ENCODE measurements around the gene MAP2K2.

Gene MAP2K2

DNA sequence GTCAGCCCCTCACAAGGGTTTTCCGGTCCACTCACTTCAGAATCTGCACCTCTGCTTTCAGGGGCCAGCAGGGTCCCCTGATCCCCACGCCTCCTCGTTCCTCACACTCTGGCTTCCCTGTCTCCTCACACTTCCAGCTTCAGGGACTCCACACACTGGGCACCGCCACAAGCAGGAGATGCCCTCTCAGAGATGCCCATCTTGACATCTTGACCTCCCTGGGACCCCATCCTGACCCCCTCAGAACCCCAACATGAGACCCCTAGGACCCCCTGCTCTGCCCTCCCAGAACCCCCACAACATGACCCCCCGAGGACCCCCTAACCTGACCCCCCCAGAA lies 2.7 kb downstream of the MAP2K2 start:
- no peak overlapping the region for H3K4me3 ChIP-seq (ENCODE audit: low read depth, low read length)
- TF ChIP-seq POLR2A (IDR thresholded peaks at IDR 0.05; ENCODE audit: extremely low read depth, insufficient read length), result no peak
- no peak for TF ChIP-seq MYC (IDR thresholded peaks at IDR 0.05; ENCODE audit: low read depth, low read length)
- no peak for DNase-seq (ENCODE audit: low read depth)

DNA sequence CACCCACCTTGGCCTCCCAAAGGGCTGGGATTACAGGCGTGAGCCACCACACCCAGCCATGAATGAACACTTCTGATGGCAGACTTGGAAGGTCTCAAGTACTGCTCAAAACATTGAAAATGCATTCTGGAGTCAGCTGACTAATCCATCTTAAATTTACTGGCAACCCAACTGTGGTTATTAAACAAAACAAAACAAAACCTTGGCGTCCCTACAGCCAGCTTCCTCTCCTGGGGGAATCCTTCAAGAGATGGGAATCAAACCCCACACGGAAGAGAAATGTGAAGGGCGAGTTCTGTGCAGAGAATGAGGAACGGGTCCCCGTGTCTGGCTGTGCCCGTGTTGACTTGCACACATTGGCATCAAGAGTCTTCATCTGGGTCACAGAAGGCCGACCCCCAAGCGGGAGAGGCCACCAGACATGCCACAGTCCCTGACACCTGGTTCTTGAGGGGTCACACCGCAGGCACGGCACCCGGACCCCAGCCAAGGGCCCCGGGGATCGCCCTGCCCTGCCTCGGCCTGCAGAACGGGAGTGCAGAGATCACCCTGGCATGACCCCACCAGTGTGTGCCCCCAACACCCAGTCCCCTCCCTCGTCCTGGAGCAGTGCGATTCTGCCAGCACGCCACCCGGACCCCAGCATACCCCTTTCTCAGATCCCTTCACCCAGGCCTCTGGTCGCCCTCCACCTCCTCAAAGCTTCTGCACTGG lies 3.2 kb downstream of the MAP2K2 start:
- H3K4me3 ChIP-seq (ENCODE audit: low read depth, low read length), result no peak overlapping the region
- DNase-seq (ENCODE audit: low read depth), result no peak
- TF ChIP-seq, protein P1, sequence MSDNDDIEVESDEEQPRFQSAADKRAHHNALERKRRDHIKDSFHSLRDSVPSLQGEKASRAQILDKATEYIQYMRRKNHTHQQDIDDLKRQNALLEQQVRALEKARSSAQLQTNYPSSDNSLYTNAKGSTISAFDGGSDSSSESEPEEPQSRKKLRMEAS (IDR thresholded peaks at IDR 0.05; ENCODE audit: low read depth, low read length), result no peak
- TF ChIP-seq, protein P2, sequence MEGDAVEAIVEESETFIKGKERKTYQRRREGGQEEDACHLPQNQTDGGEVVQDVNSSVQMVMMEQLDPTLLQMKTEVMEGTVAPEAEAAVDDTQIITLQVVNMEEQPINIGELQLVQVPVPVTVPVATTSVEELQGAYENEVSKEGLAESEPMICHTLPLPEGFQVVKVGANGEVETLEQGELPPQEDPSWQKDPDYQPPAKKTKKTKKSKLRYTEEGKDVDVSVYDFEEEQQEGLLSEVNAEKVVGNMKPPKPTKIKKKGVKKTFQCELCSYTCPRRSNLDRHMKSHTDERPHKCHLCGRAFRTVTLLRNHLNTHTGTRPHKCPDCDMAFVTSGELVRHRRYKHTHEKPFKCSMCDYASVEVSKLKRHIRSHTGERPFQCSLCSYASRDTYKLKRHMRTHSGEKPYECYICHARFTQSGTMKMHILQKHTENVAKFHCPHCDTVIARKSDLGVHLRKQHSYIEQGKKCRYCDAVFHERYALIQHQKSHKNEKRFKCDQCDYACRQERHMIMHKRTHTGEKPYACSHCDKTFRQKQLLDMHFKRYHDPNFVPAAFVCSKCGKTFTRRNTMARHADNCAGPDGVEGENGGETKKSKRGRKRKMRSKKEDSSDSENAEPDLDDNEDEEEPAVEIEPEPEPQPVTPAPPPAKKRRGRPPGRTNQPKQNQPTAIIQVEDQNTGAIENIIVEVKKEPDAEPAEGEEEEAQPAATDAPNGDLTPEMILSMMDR (IDR thresholded peaks at IDR 0.05; ENCODE audit: low read depth, low read length), result no peak
- TF ChIP-seq POLR2A (IDR thresholded peaks at IDR 0.05; ENCODE audit: extremely low read depth, insufficient read length), result no peak
- no peak for TF ChIP-seq MYC (IDR thresholded peaks at IDR 0.05; ENCODE audit: low read depth, low read length)

DNA sequence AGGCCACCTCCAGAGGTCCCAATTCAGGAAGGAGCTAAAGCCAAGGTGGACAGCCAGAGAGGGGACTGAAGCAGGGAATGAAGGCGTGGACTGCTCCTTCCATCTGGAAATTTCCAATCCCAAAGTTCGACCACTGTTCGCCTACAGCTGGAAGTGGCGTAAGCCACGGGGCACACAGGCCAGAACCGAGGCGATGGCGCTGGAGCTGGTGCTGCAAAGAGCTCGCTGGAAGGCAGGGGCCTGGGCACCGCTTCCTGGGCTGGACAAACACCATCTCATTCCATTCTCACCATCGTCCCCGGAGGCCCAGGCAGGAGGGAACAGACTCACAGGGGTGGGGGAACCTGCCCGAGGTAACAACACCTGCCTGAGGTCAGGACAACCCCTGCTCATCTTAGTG lies 4.2 kb downstream of the MAP2K2 start:
- H3K4me3 ChIP-seq (ENCODE audit: low read depth, low read length), result no peak overlapping the region
- no peak for DNase-seq (ENCODE audit: low read depth)
- TF ChIP-seq, protein P2 (IDR thresholded peaks at IDR 0.05; ENCODE audit: low read depth, low read length), result no peak
- TF ChIP-seq MYC (IDR thresholded peaks at IDR 0.05; ENCODE audit: low read depth, low read length) (no peak), POLR2A (IDR thresholded peaks at IDR 0.05; ENCODE audit: extremely low read depth, insufficient read length) (no peak)
- TF ChIP-seq, protein P1 (IDR thresholded peaks at IDR 0.05; ENCODE audit: low read depth, low read length), result no peak

DNA sequence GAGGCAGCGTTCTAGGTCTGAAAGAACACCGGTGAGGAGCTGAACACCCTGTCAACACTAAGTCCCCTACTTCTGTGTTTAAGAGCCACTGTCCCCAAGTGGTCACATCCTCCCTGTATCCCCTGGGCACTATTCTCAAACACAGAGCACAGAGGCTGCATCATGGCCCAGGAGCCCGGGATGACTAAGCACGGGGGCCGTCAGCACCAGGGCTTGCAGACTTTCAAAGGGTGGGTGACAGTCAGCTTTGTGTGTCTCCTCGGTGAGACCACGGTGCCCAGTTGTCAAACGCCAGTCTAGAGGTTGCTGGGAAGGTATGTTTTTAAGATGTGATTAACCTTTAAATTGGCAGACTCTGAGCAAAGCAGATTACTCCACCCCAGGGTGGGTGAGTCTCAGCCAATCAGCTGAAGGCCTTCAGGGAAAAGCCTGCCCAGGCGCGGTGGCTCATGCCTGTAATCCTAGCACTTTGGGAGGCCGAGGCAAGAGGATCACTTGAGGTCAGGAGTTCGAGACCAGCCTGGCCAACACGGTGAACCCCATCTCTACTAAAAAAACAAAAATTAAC lies 8.0 kb downstream of the MAP2K2 start:
- H3K4me3 ChIP-seq (ENCODE audit: low read depth, low read length), result no peak overlapping the region
- no peak for TF ChIP-seq POLR2A (IDR thresholded peaks at IDR 0.05; ENCODE audit: extremely low read depth, insufficient read length)
- DNase-seq (ENCODE audit: low read depth), result no peak

DNA sequence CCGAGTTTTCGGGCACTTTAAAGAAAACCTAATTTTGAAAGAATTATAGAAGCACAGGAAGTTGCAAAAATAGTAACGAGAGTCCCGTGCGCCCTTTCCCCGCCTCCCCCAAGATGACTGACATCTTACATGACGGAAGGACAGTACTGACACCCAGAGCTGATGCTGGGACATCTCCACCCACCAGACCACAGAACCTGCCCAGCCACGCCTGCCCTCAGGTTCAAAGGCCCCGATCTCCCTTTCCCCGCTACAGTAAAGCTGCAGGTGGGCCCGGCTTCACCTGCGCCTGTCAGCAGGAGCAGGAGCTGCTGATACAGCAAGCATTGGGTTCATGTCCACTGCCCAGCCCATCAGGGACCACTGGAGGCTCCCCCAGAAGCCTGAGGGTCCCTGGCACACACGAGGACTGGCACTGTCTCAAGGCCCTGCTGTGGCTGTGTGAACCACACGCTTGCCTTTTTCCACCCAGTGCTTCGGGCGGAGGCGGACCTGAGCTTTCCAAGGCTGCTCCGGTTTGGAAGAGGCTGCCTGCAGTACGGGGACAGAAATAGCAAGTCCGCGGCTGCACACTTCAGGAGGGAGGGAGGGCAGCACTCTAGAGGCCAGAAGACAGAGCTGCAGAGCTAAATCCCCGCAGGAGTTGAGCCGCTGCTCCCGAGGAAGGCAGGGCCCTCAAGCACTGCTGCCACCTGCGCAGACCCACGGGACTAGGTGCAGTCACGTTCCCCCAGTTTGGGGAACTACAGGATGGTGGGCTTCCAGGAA lies 8.7 kb downstream of the MAP2K2 start:
- TF ChIP-seq POLR2A (IDR thresholded peaks at IDR 0.05; ENCODE audit: extremely low read depth, insufficient read length), result no peak
- TF ChIP-seq, protein P2 (IDR thresholded peaks at IDR 0.05; ENCODE audit: low read depth, low read length), result no peak
- TF ChIP-seq MYC (IDR thresholded peaks at IDR 0.05; ENCODE audit: low read depth, low read length), result no peak
- TF ChIP-seq, protein P1 (IDR thresholded peaks at IDR 0.05; ENCODE audit: low read depth, low read length), result no peak
- DNase-seq (ENCODE audit: low read depth), result peak; percentile 32
- H3K4me3 ChIP-seq (ENCODE audit: low read depth, low read length), result no peak overlapping the region

DNA sequence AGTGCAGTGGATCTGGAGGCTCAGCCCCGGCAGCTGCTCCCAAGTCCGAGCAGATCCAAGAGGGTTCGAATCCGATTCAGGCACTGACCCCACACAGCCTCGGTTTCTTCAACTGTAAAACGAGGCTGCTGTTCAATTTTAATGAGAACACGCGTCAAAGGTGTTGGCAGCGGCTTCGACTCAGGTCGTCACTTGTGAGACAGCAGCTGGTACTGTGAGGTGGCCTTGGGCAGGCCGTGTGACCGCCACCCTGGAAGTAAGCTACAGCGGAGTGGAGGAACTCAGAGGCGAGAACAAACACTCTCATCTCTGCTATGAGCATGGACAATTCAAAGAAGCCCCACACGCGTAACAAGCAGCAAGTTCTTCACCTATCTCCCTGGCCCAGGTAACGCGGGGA lies 9.7 kb downstream of the MAP2K2 start:
- no peak overlapping the region for H3K4me3 ChIP-seq (ENCODE audit: low read depth, low read length)
- no peak for DNase-seq (ENCODE audit: low read depth)
- TF ChIP-seq, protein P2 (IDR thresholded peaks at IDR 0.05; ENCODE audit: low read depth, low read length), result no peak
- TF ChIP-seq, protein P1 (IDR thresholded peaks at IDR 0.05; ENCODE audit: low read depth, low read length), result no peak
- no peak for TF ChIP-seq POLR2A (IDR thresholded peaks at IDR 0.05; ENCODE audit: extremely low read depth, insufficient read length)
- TF ChIP-seq MYC (IDR thresholded peaks at IDR 0.05; ENCODE audit: low read depth, low read length), result no peak

Data from NB4 (cell line).